ENCODE measurements around the gene DHRS2. TPM values are rescaled to one million over a fixed set of nuclear protein-coding genes. Genes with fewer than 3 reads are reported as not detected.

DHRS2 gene
- total and polyA plus RNA-seq, 2 of the 13 experiments (the other 11 are each of a cell fraction or from before 2014, with no cell fraction given): 1,621 to 3,021 TPM

GRCh38 chr14:23602181-23603095 is 33.7 kb upstream of the DHRS2 start (continued):
- TF ChIP-seq RERE (CRISPR knock-in tag; IDR thresholded peaks at IDR 0.05; ENCODE audit: low read depth): peak; percentile 70; the same call in 1 of the 2 replicates
- TF ChIP-seq ZNF772 (CRISPR knock-in tag; IDR thresholded peaks at IDR 0.05): peak; percentile 35; the same call in 1 of the 2 replicates
- TF ChIP-seq ZNF883 (CRISPR knock-in tag; IDR thresholded peaks at IDR 0.05; ENCODE audit: not compliant biosample characterization): no peak
- 0 out of 2 replicates have a peak, but pooled peaks have one; percentile 21 for TF ChIP-seq HINFP (CRISPR knock-in tag; IDR thresholded peaks at IDR 0.05; ENCODE audit: low read depth)
- peak; percentile 12; the same call in 1 of the 2 replicates for TF ChIP-seq POGK (CRISPR knock-in tag; conservative IDR thresholded peaks at IDR 0.05)
- peak; percentile 31; the same call in 1 of the 2 replicates for TF ChIP-seq ZNF414 (CRISPR knock-in tag; IDR thresholded peaks at IDR 0.05)
- TF ChIP-seq ZNF367 (CRISPR knock-in tag; IDR thresholded peaks at IDR 0.05; ENCODE audit: borderline replicate concordance): no peak
- no peak for TF ChIP-seq ATF6 (CRISPR knock-in tag; conservative IDR thresholded peaks at IDR 0.05)
- no peak for TF ChIP-seq ZFP36L2 (CRISPR knock-in tag; IDR thresholded peaks at IDR 0.05)
- TF ChIP-seq KLF9 (CRISPR knock-in tag; IDR thresholded peaks at IDR 0.05; ENCODE audit: low read depth): no peak; the same call in 1 of the 2 replicates
- TF ChIP-seq ATF4 (CRISPR knock-in tag; IDR thresholded peaks at IDR 0.05): peak in 1 of 2 experiments; percentile 63; a peak in 1 of 4 replicates

Measured in HepG2 (cell line).